HK-2 (cell line): ENCODE data around the gene BRIX1.
"Not testable (repeated sequence)": the region's sequence is repeated elsewhere in the genome, so short reads cannot be mapped to it uniquely, and the experiment has no call there.

Source experiments
- DNase-seq: peaks from one replicate; pipeline ENCODE4 v3.0.0-alpha.2; 2018; ENCODE audit not compliant: unreplicated experiment

BRIX1 gene

GRCh38 chr5:34968258-34968657 lies 52.7 kb downstream of the BRIX1 start:
- DNase-seq: no peak

DNA sequence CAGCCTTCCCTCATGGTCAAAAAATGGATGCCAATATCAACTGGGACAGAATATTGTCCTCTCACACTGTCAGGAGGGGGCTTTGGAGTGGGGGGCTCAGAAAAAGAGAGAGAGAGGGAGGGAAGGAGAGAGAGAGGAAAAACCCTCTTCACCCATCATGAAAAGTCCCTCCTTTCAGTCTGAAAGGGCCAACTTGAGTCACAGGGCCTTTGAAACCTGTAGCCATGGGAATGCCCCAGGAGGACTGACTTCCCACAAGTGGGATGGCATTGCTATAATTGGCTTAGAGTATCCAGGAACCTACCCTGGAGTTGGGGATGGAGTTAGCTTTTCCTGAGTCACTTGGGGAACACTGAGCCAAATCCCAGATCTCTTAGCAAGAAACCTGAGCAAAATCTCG lies 55.0 kb downstream of the BRIX1 start:
- no peak for DNase-seq

DNA sequence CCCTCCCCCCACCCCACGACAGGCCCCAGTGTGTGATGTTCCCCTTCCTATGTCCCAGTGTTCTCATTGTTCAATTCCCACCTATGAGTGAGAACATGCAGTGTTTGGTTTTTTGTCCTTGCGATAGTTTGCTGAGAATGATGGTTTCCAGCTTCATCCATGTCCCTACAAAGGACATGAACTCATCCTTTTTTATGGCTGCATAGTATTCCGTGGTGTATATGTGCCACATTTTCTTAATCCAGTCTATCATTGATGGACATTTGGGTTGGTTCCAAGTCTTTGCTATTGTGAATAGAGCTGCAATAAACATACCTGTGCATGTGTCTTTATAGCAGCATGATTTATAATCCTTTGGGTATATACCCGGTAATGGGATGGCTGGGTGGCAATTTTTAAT lies 56.1 kb downstream of the BRIX1 start:
- not testable (repeated sequence) for DNase-seq
